ENCODE data around the gene PTGER4.

GRCh38 chr5:40734986-40735385 lies 55.3 kb downstream of the PTGER4 start:
- TF ChIP-seq YY1 (IDR thresholded peaks at IDR 0.05; ENCODE audit: insufficient read depth, insufficient read length) (no peak), ZNF274 (IDR thresholded peaks at IDR 0.05; ENCODE audit: low read depth, low read length) (no peak), SUZ12 (IDR thresholded peaks at IDR 0.05; ENCODE audit: extremely low read depth, insufficient read depth, insufficient read length) (no peak)

Data from NT2/D1 (cell line).